Measurements from ENCODE around the gene DMAC1.

GRCh38 chr9:7783635-7784063 is 15.9 kb downstream of the DMAC1 start:
- TF ChIP-seq CTCF (IDR thresholded peaks at IDR 0.05) (no peak), EZH2 (IDR thresholded peaks at IDR 0.05; ENCODE audit: borderline replicate concordance, insufficient read depth, low read depth, low read length, poor library complexity, severe bottlenecking) (no peak)

All from B cell (primary cell).